GM23338 (cell line): Measurements from ENCODE around the gene SPNS3.

ENCODE experiments used
- CREB1 ChIP-seq: fragments of 250-450 bp; sonication (Bioruptor Pico); IDR thresholded peaks from 2 replicates; pipeline ENCODE4 v1.5.0; 2020; ENCODE audit warnings: low read depth, mild to moderate bottlenecking, moderate library complexity
- EZH2 ChIP-seq: fragments of 200-600 bp; sonication (generic); IDR thresholded peaks from one replicate; pipeline ENCODE4 v1.8.0; 2017; ENCODE audit warnings: antibody characterized with exemption, mild to moderate bottlenecking, low read depth; ENCODE audit not compliant: unreplicated experiment
- EZH2phosphoT487 ChIP-seq: fragments of 200-600 bp; sonication (generic); IDR thresholded peaks from one replicate; pipeline ENCODE4 v1.8.1; 2018; ENCODE audit warnings: antibody characterized with exemption; ENCODE audit not compliant: unreplicated experiment
- JUNB ChIP-seq: IDR thresholded peaks from one replicate; pipeline ENCODE4 v1.6.1; 2016; ENCODE audit warnings: antibody characterized with exemption; ENCODE audit not compliant: unreplicated experiment
- NANOG ChIP-seq: IDR thresholded peaks from 2 replicates; pipeline ENCODE4 v1.6.1; 2016; ENCODE audit warnings: antibody characterized with exemption, borderline replicate concordance
- POLR2AphosphoS5 ChIP-seq: IDR thresholded peaks from 2 replicates; pipeline ENCODE4 v1.6.1; 2016; ENCODE audit warnings: antibody characterized with exemption, low read depth
- ZNF331 ChIP-seq: fragments of 250-450 bp; sonication (Bioruptor Pico); IDR thresholded peaks from 2 replicates; pipeline ENCODE4 v1.5.0; 2020; ENCODE audit warnings: low read depth, mild to moderate bottlenecking, moderate library complexity
- TF ChIP-seq, protein P1 (sequence below), 2 experiments: fragments of 200-600 bp in 1 of 2; sonication (generic) in 1 of 2; conservative IDR thresholded peaks; 2 replicates each; pipeline versions ENCODE4 v1.5.1 to v1.6.1; 2016 to 2017; ENCODE audit warnings: antibody characterized with exemption in 2 of 2, low read depth in 2 of 2, mild to moderate bottlenecking in 2 of 2, moderate library complexity in 1 of 2
- TF ChIP-seq, protein P2 (sequence below): IDR thresholded peaks from one replicate; pipeline ENCODE4 v1.6.1; 2018; ENCODE audit warnings: antibody characterized with exemption; ENCODE audit not compliant: unreplicated experiment
- TF ChIP-seq, protein P3 (sequence below): IDR thresholded peaks from 2 replicates; pipeline ENCODE4 v1.6.1; 2016; ENCODE audit warnings: antibody characterized with exemption

DNA sequence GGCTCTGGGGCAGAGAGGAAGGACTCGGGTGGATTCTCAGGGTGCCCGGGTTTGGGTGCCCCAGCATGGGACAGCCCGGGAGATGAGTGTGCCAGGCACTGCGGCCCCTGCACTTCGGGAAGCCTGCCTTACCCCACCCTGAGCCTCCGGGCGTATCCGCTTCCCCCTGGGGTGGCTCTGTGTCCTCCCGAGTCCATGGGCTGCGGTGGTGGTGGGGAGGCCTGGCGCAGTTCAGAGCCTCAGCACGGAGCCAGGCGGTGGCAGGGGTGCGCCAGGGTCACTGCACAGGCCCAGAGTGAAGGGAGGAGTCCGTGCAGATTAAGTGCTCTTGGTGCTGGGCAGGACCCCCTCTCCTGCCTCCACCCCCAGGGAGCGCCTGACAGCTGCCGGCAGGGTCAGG is 100.8 kb downstream of the SPNS3 start:
- TF ChIP-seq, protein P1, sequence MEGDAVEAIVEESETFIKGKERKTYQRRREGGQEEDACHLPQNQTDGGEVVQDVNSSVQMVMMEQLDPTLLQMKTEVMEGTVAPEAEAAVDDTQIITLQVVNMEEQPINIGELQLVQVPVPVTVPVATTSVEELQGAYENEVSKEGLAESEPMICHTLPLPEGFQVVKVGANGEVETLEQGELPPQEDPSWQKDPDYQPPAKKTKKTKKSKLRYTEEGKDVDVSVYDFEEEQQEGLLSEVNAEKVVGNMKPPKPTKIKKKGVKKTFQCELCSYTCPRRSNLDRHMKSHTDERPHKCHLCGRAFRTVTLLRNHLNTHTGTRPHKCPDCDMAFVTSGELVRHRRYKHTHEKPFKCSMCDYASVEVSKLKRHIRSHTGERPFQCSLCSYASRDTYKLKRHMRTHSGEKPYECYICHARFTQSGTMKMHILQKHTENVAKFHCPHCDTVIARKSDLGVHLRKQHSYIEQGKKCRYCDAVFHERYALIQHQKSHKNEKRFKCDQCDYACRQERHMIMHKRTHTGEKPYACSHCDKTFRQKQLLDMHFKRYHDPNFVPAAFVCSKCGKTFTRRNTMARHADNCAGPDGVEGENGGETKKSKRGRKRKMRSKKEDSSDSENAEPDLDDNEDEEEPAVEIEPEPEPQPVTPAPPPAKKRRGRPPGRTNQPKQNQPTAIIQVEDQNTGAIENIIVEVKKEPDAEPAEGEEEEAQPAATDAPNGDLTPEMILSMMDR (conservative IDR thresholded peaks at IDR 0.05; ENCODE audit: low read depth in 2 of 2), result no peak
- TF ChIP-seq EZH2phosphoT487 (no peak), CREB1 (CRISPR knock-in tag) (no peak), EZH2 (no peak), ZNF331 (no peak), POLR2AphosphoS5 (no peak), NANOG (no peak), JUNB (no peak)
- TF ChIP-seq, protein P2, sequence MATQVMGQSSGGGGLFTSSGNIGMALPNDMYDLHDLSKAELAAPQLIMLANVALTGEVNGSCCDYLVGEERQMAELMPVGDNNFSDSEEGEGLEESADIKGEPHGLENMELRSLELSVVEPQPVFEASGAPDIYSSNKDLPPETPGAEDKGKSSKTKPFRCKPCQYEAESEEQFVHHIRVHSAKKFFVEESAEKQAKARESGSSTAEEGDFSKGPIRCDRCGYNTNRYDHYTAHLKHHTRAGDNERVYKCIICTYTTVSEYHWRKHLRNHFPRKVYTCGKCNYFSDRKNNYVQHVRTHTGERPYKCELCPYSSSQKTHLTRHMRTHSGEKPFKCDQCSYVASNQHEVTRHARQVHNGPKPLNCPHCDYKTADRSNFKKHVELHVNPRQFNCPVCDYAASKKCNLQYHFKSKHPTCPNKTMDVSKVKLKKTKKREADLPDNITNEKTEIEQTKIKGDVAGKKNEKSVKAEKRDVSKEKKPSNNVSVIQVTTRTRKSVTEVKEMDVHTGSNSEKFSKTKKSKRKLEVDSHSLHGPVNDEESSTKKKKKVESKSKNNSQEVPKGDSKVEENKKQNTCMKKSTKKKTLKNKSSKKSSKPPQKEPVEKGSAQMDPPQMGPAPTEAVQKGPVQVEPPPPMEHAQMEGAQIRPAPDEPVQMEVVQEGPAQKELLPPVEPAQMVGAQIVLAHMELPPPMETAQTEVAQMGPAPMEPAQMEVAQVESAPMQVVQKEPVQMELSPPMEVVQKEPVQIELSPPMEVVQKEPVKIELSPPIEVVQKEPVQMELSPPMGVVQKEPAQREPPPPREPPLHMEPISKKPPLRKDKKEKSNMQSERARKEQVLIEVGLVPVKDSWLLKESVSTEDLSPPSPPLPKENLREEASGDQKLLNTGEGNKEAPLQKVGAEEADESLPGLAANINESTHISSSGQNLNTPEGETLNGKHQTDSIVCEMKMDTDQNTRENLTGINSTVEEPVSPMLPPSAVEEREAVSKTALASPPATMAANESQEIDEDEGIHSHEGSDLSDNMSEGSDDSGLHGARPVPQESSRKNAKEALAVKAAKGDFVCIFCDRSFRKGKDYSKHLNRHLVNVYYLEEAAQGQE, result no peak
- TF ChIP-seq, protein P3, sequence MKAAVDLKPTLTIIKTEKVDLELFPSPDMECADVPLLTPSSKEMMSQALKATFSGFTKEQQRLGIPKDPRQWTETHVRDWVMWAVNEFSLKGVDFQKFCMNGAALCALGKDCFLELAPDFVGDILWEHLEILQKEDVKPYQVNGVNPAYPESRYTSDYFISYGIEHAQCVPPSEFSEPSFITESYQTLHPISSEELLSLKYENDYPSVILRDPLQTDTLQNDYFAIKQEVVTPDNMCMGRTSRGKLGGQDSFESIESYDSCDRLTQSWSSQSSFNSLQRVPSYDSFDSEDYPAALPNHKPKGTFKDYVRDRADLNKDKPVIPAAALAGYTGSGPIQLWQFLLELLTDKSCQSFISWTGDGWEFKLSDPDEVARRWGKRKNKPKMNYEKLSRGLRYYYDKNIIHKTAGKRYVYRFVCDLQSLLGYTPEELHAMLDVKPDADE, result no peak
